SJCRH30 (cell line): Measurements from ENCODE around the gene SFRP5. TPM values are rescaled to one million over a fixed set of nuclear protein-coding genes. Genes with fewer than 3 reads are reported as not detected.
A peak's percentile ranks its signal among the peaks of the same experiment; 100 is the strongest.

Experiments used
- DNase-seq, 2 experiments: peaks; one replicate each; pipeline ENCODE4 v3.0.0-alpha.2; 2015 to 2020
- H3K27ac ChIP-seq: fragments of 250-450 bp; sonication (Bioruptor Pico); 2 replicates; pipeline ENCODE4 v1.5.1; 2020; ENCODE audit warnings: mild to moderate bottlenecking, moderate library complexity
- H3K27me3 ChIP-seq: fragments of 250-450 bp; sonication (Bioruptor Pico); 2 replicates; pipeline ENCODE4 v1.5.1; 2020; ENCODE audit warnings: mild to moderate bottlenecking, moderate library complexity
- H3K36me3 ChIP-seq: fragments of 250-450 bp; sonication (Bioruptor Pico); 2 replicates; pipeline ENCODE4 v1.5.1; 2020; ENCODE audit warnings: mild to moderate bottlenecking, moderate library complexity
- H3K4me1 ChIP-seq: fragments of 250-450 bp; sonication (Bioruptor Pico); 2 replicates; pipeline ENCODE4 v1.5.1; 2020; ENCODE audit warnings: mild to moderate bottlenecking, moderate library complexity
- H3K4me3 ChIP-seq: fragments of 250-450 bp; sonication (Bioruptor Pico); 2 replicates; pipeline ENCODE4 v1.5.1; 2020; ENCODE audit warnings: mild to moderate bottlenecking, moderate library complexity
- H3K9me3 ChIP-seq: fragments of 250-450 bp; sonication (Bioruptor Pico); replicated peaks from 2 replicates; pipeline ENCODE4 v1.5.1; 2020; ENCODE audit warnings: mild to moderate bottlenecking, moderate library complexity
- total RNA-seq: library from RNA; depleted of rRNA; stranded (reverse); fragments of >200 nt; shearing (Covaris generic); gene quantifications from 2 replicates; pipeline ENCODE4 v1.2.3, GENCODE V29; 2014

SFRP5 gene
- total RNA-seq, 1 experiment from 2014 or later: not detected

- no peaks in the 10 kb centered on the region for H3K9me3 ChIP-seq
- peaks cover 34% of the 10 kb centered on the region for H3K36me3 ChIP-seq
- DNase-seq: no peak
- no peak overlapping the region for H3K27ac ChIP-seq
- H3K4me1 ChIP-seq: no peaks in the 10 kb centered on the region
- H3K4me3 ChIP-seq: no peak overlapping the region
- no peaks in the 10 kb centered on the region for H3K27me3 ChIP-seq
These were observed 28.4 kb downstream of the SFRP5 start for GRCh38 chr10:97743169-97743943.

GRCh38 chr10:97740613-97741012, 31.2 kb downstream of the SFRP5 start:
- H3K4me1 ChIP-seq: peaks cover 8% of the 10 kb centered on the region; the same call in 1 of the 2 replicates
- peaks cover 13% of the 10 kb centered on the region for H3K36me3 ChIP-seq
- H3K9me3 ChIP-seq: no peaks in the 10 kb centered on the region
- no peaks in the 10 kb centered on the region for H3K27me3 ChIP-seq
- no peak for DNase-seq
- no peak overlapping the region for H3K27ac ChIP-seq
- H3K4me3 ChIP-seq: no peak overlapping the region

GRCh38 chr10:97738616-97739015, 33.2 kb downstream of the SFRP5 start:
- DNase-seq: no peak
- H3K4me1 ChIP-seq: peaks cover 8% of the 10 kb centered on the region; the same call in 1 of the 2 replicates
- H3K27me3 ChIP-seq: no peaks in the 10 kb centered on the region
- H3K9me3 ChIP-seq: no peaks in the 10 kb centered on the region
- no peak overlapping the region for H3K4me3 ChIP-seq
- no peak overlapping the region for H3K27ac ChIP-seq
- peaks cover 6% of the 10 kb centered on the region for H3K36me3 ChIP-seq

GRCh38 chr10:97737770-97738265, 34.0 kb downstream of the SFRP5 start:
- Histone ChIP-seq H3K4me3 (peak overlapping the region; percentile 79), H3K9me3 (no peaks in the 10 kb centered on the region), H3K27ac (peak overlapping the region; percentile 42; the same call in 1 of the 2 replicates), H3K4me1 (peaks cover 8% of the 10 kb centered on the region; the same call in 1 of the 2 replicates), H3K27me3 (no peaks in the 10 kb centered on the region), H3K36me3 (peaks cover 6% of the 10 kb centered on the region)
- DNase-seq: no peak

GRCh38 chr10:97736902-97737769, 34.7 kb downstream of the SFRP5 start, which contains the start of gene ZFYVE27:
Gene ZFYVE27, plus strand, starts transcription at chr10:97737128. Its CDS starts 1,350 bp downstream, at chr10:97738478.
- peaks cover 8% of the 10 kb centered on the region; the same call in 1 of the 2 replicates for H3K4me1 ChIP-seq
- H3K36me3 ChIP-seq: peaks cover 6% of the 10 kb centered on the region
- peak within 1 kb of the TSS; percentile 42 for H3K27ac ChIP-seq
- no peaks in the 10 kb centered on the region for H3K27me3 ChIP-seq
- H3K4me3 ChIP-seq: peak within 1 kb of the TSS; percentile 79
- DNase-seq: peak; percentile 97 to 98
- no peaks in the 10 kb centered on the region for H3K9me3 ChIP-seq

GRCh38 chr10:97736403-97736901, 35.3 kb downstream of the SFRP5 start:
- peaks cover 8% of the 10 kb centered on the region; the same call in 1 of the 2 replicates for H3K4me1 ChIP-seq
- no peak for DNase-seq
- no peaks in the 10 kb centered on the region for H3K27me3 ChIP-seq
- H3K27ac ChIP-seq: no peak overlapping the region; the same call in 1 of the 2 replicates
- peaks cover 6% of the 10 kb centered on the region for H3K36me3 ChIP-seq
- no peaks in the 10 kb centered on the region for H3K9me3 ChIP-seq
- peak overlapping the region; percentile 79 for H3K4me3 ChIP-seq

- H3K4me3 ChIP-seq: no peak overlapping the region
- no peaks in the 10 kb centered on the region for H3K9me3 ChIP-seq
- H3K36me3 ChIP-seq: no peaks in the 10 kb centered on the region
- no peak overlapping the region for H3K27ac ChIP-seq
- DNase-seq: no peak
- H3K4me1 ChIP-seq: peaks cover 8% of the 10 kb centered on the region; the same call in 1 of the 2 replicates
- no peaks in the 10 kb centered on the region for H3K27me3 ChIP-seq
These were observed 37.8 kb downstream of the SFRP5 start for GRCh38 chr10:97734021-97734420.

- Histone ChIP-seq H3K27me3 (no peaks in the 10 kb centered on the region), H3K4me1 (peaks cover 8% of the 10 kb centered on the region; the same call in 1 of the 2 replicates), H3K9me3 (no peaks in the 10 kb centered on the region), H3K4me3 (no peak overlapping the region), H3K27ac (no peak overlapping the region), H3K36me3 (no peaks in the 10 kb centered on the region)
- no peak for DNase-seq
These were observed 38.5 kb downstream of the SFRP5 start for GRCh38 chr10:97733256-97733655.

- DNase-seq: no peak
- H3K27ac ChIP-seq: no peak overlapping the region
- H3K9me3 ChIP-seq: no peaks in the 10 kb centered on the region
- peaks cover 4% of the 10 kb centered on the region; the same call in 1 of the 2 replicates for H3K4me1 ChIP-seq
- H3K36me3 ChIP-seq: no peaks in the 10 kb centered on the region
- no peak overlapping the region for H3K4me3 ChIP-seq
- H3K27me3 ChIP-seq: no peaks in the 10 kb centered on the region
These were observed 39.8 kb downstream of the SFRP5 start for GRCh38 chr10:97732052-97732359.

GRCh38 chr10:97731346-97732051, 40.3 kb downstream of the SFRP5 start:
- DNase-seq: peak; percentile 68 to 89
- no peaks in the 10 kb centered on the region for H3K9me3 ChIP-seq
- no peak overlapping the region for H3K4me3 ChIP-seq
- peaks cover 2% of the 10 kb centered on the region; the same call in 1 of the 2 replicates for H3K4me1 ChIP-seq
- H3K27me3 ChIP-seq: no peaks in the 10 kb centered on the region
- no peaks in the 10 kb centered on the region for H3K36me3 ChIP-seq
- no peak overlapping the region for H3K27ac ChIP-seq

- H3K27me3 ChIP-seq: no peaks in the 10 kb centered on the region
- no peak for DNase-seq
- no peak overlapping the region for H3K4me3 ChIP-seq
- no peaks in the 10 kb centered on the region for H3K9me3 ChIP-seq
- H3K4me1 ChIP-seq: no peaks in the 10 kb centered on the region
- no peak overlapping the region for H3K27ac ChIP-seq
- no peaks in the 10 kb centered on the region for H3K36me3 ChIP-seq
These were observed 42.8 kb downstream of the SFRP5 start for GRCh38 chr10:97729014-97729413.

GRCh38 chr10:97726636-97727178, 45.1 kb downstream of the SFRP5 start:
- Histone ChIP-seq H3K9me3 (no peaks in the 10 kb centered on the region), H3K27ac (no peak overlapping the region), H3K4me1 (no peaks in the 10 kb centered on the region), H3K27me3 (no peaks in the 10 kb centered on the region), H3K36me3 (no peaks in the 10 kb centered on the region), H3K4me3 (no peak overlapping the region)
- no peak for DNase-seq

GRCh38 chr10:97724341-97724941, 47.4 kb downstream of the SFRP5 start:
- no peaks in the 10 kb centered on the region for H3K9me3 ChIP-seq
- no peak overlapping the region for H3K4me3 ChIP-seq
- H3K36me3 ChIP-seq: no peaks in the 10 kb centered on the region
- no peaks in the 10 kb centered on the region for H3K27me3 ChIP-seq
- peaks cover 6% of the 10 kb centered on the region for H3K4me1 ChIP-seq
- DNase-seq: no peak
- no peak overlapping the region for H3K27ac ChIP-seq

GRCh38 chr10:97723001-97723400, 48.8 kb downstream of the SFRP5 start:
- no peaks in the 10 kb centered on the region for H3K9me3 ChIP-seq
- H3K36me3 ChIP-seq: no peaks in the 10 kb centered on the region
- no peak for DNase-seq
- H3K4me3 ChIP-seq: no peak overlapping the region
- no peaks in the 10 kb centered on the region for H3K27me3 ChIP-seq
- H3K27ac ChIP-seq: no peak overlapping the region
- peaks cover 21% of the 10 kb centered on the region for H3K4me1 ChIP-seq
